HepG2 (cell line): Measurements from ENCODE around the gene UQCR10. TPM values are rescaled to one million over a fixed set of nuclear protein-coding genes. Genes with fewer than 3 reads are reported as not detected.

Experiments used
- ATAC-seq: fragments of 200-7000 bp; cut with Tn5 transposase; 3 replicates; pipeline ENCODE4 v1.9.1; 2020; ENCODE audit warnings: mild to moderate bottlenecking, moderate library complexity
- BruUV-seq: library from RNA; stranded (reverse); fragments of 400-500 nt; replicated peaks from 2 replicates; lab custom pipeline; 2021; lab: Mats Ljungman, UMichigan
- CTCF ChIA-PET: fragments of 300-600 bp; formaldehyde crosslinking; extraction: SDS; loops from one replicate; lab custom pipeline; 2021; ENCODE audit warnings: low total read pairs, inconsistent platforms, low intra/inter-chr PET ratio; lab: Yijun Ruan, JAX
- POLR2A ChIA-PET: fragments of 350-600 bp; sonication (Branson Sonifier 250); formaldehyde crosslinking; loops from one replicate; lab custom pipeline; 2020; ENCODE audit warnings: antibody characterized with exemption, inconsistent platforms; lab: Yijun Ruan, JAX
- DNase-seq: peaks from one replicate; pipeline ENCODE4 v3.0.0-alpha.2; 2015; ENCODE audit warnings: low spot score
- FAIRE-seq: peaks from 3 replicates; lab custom pipeline; 2011; peaks lifted over from hg19 to GRCh38; lab: Jason Lieb, UNC
- H2AFZ ChIP-seq: one replicate; pipeline ENCODE4 v1.6.1; 2011; ENCODE audit warnings: low read length, inconsistent platforms
- H3K27ac ChIP-seq: fragments of 300-600 bp; 3 replicates; pipeline ENCODE4 v1.8.0; 2011; ENCODE audit warnings: mixed run types, mild to moderate bottlenecking, mixed read lengths, low read length, inconsistent platforms; ENCODE audit not compliant: insufficient read depth; ENCODE audit errors: extremely low read length
- H3K27me3 ChIP-seq, 2 experiments: fragments of 200-600 bp in 1 of 2; 2 replicates in 1 of 2; 3 replicates in 1 of 2; pipeline versions ENCODE4 v1.6.0 to v1.8.0; 2011; ENCODE audit warnings: low read length in 2 of 2, mild to moderate bottlenecking in 2 of 2, moderate library complexity in 2 of 2, inconsistent platforms in 1 of 2; ENCODE audit not compliant: insufficient read depth in 2 of 2, control insufficient read depth in 1 of 2
- H3K36me3 ChIP-seq, 2 experiments: fragments of 200-600 bp in 1 of 2; replicated peaks in 1 of 2; 2 replicates in 1 of 2; 3 replicates in 1 of 2; pipeline versions ENCODE4 v1.5.1 to v1.8.0; 2011; ENCODE audit warnings: low read length in 2 of 2, inconsistent platforms in 1 of 2; ENCODE audit not compliant: insufficient read depth in 2 of 2, control insufficient read depth in 1 of 2
- H3K4me1 ChIP-seq: 2 replicates; pipeline ENCODE4 v1.5.1; 2012; ENCODE audit warnings: low read length, inconsistent platforms; ENCODE audit not compliant: insufficient read depth
- H3K4me2 ChIP-seq: 2 replicates; pipeline ENCODE4 v1.6.0; 2011; ENCODE audit warnings: low read depth, low read length, inconsistent platforms
- H3K4me3 ChIP-seq, 3 experiments: fragments of 200-600 bp in 1 of 3; sonication (generic), shearing (Covaris generic) in 1 of 3; replicated peaks in 1 of 3; 2 replicates each; pipeline ENCODE4 v1.5.1; 2011 to 2016; ENCODE audit warnings: low read length in 3 of 3, inconsistent platforms in 2 of 3, low read depth in 2 of 3, mild to moderate bottlenecking in 2 of 3, control low read depth in 1 of 3, mixed read lengths in 1 of 3; ENCODE audit not compliant: insufficient read depth in 1 of 3
- H3K79me2 ChIP-seq: one replicate; pipeline ENCODE4 v1.6.1; 2011; ENCODE audit warnings: low read length, inconsistent platforms; ENCODE audit not compliant: insufficient read depth
- H3K9ac ChIP-seq: 2 replicates; pipeline ENCODE4 v1.6.0; 2011; ENCODE audit warnings: mild to moderate bottlenecking, low read depth, low read length, inconsistent platforms; ENCODE audit not compliant: insufficient read depth
- H3K9me3 ChIP-seq: 2 replicates; pipeline ENCODE4 v1.5.1; 2012; ENCODE audit warnings: mild to moderate bottlenecking, low read length
- H4K20me1 ChIP-seq: 2 replicates; pipeline ENCODE4 v1.6.0; 2011; ENCODE audit warnings: inconsistent platforms, mild to moderate bottlenecking, low read length, moderate library complexity; ENCODE audit not compliant: insufficient read depth
- ARHGAP35 ChIP-seq: sonication (generic); formaldehyde crosslinking; IDR thresholded peaks from 2 replicates; pipeline ENCODE4 v1.9.0; 2022; ENCODE audit warnings: mild to moderate bottlenecking, inconsistent platforms, moderate library complexity, missing genetic modification reagents, borderline replicate concordance
- BHLHE40 ChIP-seq: IDR thresholded peaks from 2 replicates; pipeline ENCODE4 v1.6.1; 2011; ENCODE audit warnings: low read length, improper control_type of control experiment
- CCAR2 ChIP-seq: fragments of 200-400 bp; formaldehyde crosslinking; optimal IDR thresholded peaks from 2 replicates; pipeline ENCODE3; 2018; ENCODE audit warnings: low read depth, mild to moderate bottlenecking, low read length, moderate library complexity
- CENPX ChIP-seq: sonication (generic); formaldehyde crosslinking; IDR thresholded peaks from 2 replicates; pipeline ENCODE4 v1.9.0; 2021; ENCODE audit warnings: mild to moderate bottlenecking, missing genetic modification reagents, moderate library complexity
- ELF4 ChIP-seq: sonication (generic); formaldehyde crosslinking; IDR thresholded peaks from 2 replicates; pipeline ENCODE4 v1.5.0; 2020; ENCODE audit warnings: missing genetic modification reagents, mild to moderate bottlenecking, moderate library complexity, borderline replicate concordance
- HNF4G ChIP-seq, 2 experiments: sonication (generic) in 1 of 2; formaldehyde crosslinking in 1 of 2; IDR thresholded peaks; 2 replicates each; pipeline versions ENCODE4 v1.4.0 to v1.6.1; 2011 to 2020; ENCODE audit warnings: borderline replicate concordance in 2 of 2, low read depth in 2 of 2, mild to moderate bottlenecking in 2 of 2, low read length in 1 of 2, missing genetic modification reagents in 1 of 2, moderate library complexity in 1 of 2
- LCORL ChIP-seq, 2 experiments: fragments of 450-650 bp in 1 of 2; sonication (generic) in 1 of 2; formaldehyde crosslinking in 1 of 2; IDR thresholded peaks; 2 replicates each; pipeline versions ENCODE4 v1.5.0 to v1.6.1; 2017 to 2020; ENCODE audit warnings: antibody characterized with exemption in 1 of 2, missing genetic modification reagents in 1 of 2
- MAFG ChIP-seq: sonication (generic); formaldehyde crosslinking; IDR thresholded peaks from 2 replicates; pipeline ENCODE4 v1.5.1; 2020; ENCODE audit warnings: mild to moderate bottlenecking, missing genetic modification reagents
- MEF2D ChIP-seq: sonication (generic); formaldehyde crosslinking; IDR thresholded peaks from 2 replicates; pipeline ENCODE4 v1.5.1; 2020; ENCODE audit warnings: mild to moderate bottlenecking, missing genetic modification reagents
- NFKBIZ ChIP-seq: IDR thresholded peaks from 2 replicates; pipeline ENCODE4 v1.6.1; 2018; ENCODE audit warnings: missing genetic modification reagents, missing compliant biosample characterization
- ZMYM2 ChIP-seq: sonication (generic); formaldehyde crosslinking; IDR thresholded peaks from 2 replicates; pipeline ENCODE4 v1.8.0; 2022; ENCODE audit warnings: mild to moderate bottlenecking, missing genetic modification reagents
- ZMYM3 ChIP-seq: sonication (generic); formaldehyde crosslinking; IDR thresholded peaks from 2 replicates; pipeline ENCODE4 v1.5.1; 2020; ENCODE audit warnings: mild to moderate bottlenecking, missing genetic modification reagents
- ZNF546 ChIP-seq: sonication (generic); formaldehyde crosslinking; conservative IDR thresholded peaks from 2 replicates; pipeline ENCODE4 v1.8.1; 2023; ENCODE audit warnings: mild to moderate bottlenecking, missing genetic modification reagents
- ZNF607 ChIP-seq: sonication (generic); formaldehyde crosslinking; IDR thresholded peaks from 2 replicates; pipeline ENCODE4 v1.5.1; 2020; ENCODE audit warnings: missing genetic modification reagents, mild to moderate bottlenecking, borderline replicate concordance
- WGBS: methylation state at CpG from one replicate; pipeline ENCODE4 v1.1.6; 2017; ENCODE audit warnings: low lambda C conversion rate; 5-methylcytosine and 5-hydroxymethylcytosine counted together
- in situ Hi-C: cut with HindIII; loops from 2 replicates; pipeline ENCODE4 v1.10.0; 2017; ENCODE audit warnings: low pct_unique_long_range_greater_than_20kb; ENCODE audit not compliant: extremely low pct_ligation_motif_present
- intact Hi-C: fragments of 100-400 bp; cut with micrococcal nuclease; formaldehyde crosslinking; loops from one replicate; pipeline ENCODE4 v1.10.0; 2022; ENCODE audit not compliant: unreplicated experiment
- polyA plus RNA-seq, 8 experiments: library from polyadenylated mRNA; depleted of rRNA in 3 of 8; stranded (reverse) in 7 of 8; unstranded in 1 of 8; fragments of >200 nt; fragmentation: Illumina TruSeq in 4 of 8; extraction: Trizol in 4 of 8; gene quantifications; 2 replicates each; pipeline versions ENCODE4 v1.2.1 to v1.2.3, GENCODE V29; 2011 to 2016; ENCODE audit warnings: low read depth in 4 of 8, missing spikeins in 1 of 8, mixed read lengths in 1 of 8; ENCODE audit not compliant: insufficient read depth in 1 of 8
- total RNA-seq, 5 experiments: library from RNA; depleted of rRNA; stranded (reverse); fragments of >200 nt; fragmentation: Illumina TruSeq; extraction: Trizol; gene quantifications; 2 replicates each; pipeline ENCODE4 v1.2.3, GENCODE V29; 2016; ENCODE audit warnings: low read depth in 1 of 5
- TF ChIP-seq, protein P1 (sequence below): sonication (generic); formaldehyde crosslinking; conservative IDR thresholded peaks from 2 replicates; pipeline ENCODE4 v1.8.0; 2022; ENCODE audit warnings: missing genetic modification reagents
- TF ChIP-seq, protein P2 (sequence below): sonication (generic); formaldehyde crosslinking; IDR thresholded peaks from 2 replicates; pipeline ENCODE4 v1.5.1; 2020; ENCODE audit warnings: missing genetic modification reagents, mild to moderate bottlenecking, borderline replicate concordance
- TF ChIP-seq, protein P3 (sequence below): sonication (generic); formaldehyde crosslinking; conservative IDR thresholded peaks from 2 replicates; pipeline ENCODE4 v1.4.0; 2020; ENCODE audit warnings: missing genetic modification reagents
- TF ChIP-seq, protein P4 (sequence below): IDR thresholded peaks from 2 replicates; pipeline ENCODE4 v1.6.1; 2012; ENCODE audit warnings: inconsistent platforms

The UQCR10 gene
- total and polyA plus RNA-seq, 2 of the 13 experiments (the other 11 are each of a cell fraction or from before 2014, with no cell fraction given), result 225 to 232 TPM

DNA sequence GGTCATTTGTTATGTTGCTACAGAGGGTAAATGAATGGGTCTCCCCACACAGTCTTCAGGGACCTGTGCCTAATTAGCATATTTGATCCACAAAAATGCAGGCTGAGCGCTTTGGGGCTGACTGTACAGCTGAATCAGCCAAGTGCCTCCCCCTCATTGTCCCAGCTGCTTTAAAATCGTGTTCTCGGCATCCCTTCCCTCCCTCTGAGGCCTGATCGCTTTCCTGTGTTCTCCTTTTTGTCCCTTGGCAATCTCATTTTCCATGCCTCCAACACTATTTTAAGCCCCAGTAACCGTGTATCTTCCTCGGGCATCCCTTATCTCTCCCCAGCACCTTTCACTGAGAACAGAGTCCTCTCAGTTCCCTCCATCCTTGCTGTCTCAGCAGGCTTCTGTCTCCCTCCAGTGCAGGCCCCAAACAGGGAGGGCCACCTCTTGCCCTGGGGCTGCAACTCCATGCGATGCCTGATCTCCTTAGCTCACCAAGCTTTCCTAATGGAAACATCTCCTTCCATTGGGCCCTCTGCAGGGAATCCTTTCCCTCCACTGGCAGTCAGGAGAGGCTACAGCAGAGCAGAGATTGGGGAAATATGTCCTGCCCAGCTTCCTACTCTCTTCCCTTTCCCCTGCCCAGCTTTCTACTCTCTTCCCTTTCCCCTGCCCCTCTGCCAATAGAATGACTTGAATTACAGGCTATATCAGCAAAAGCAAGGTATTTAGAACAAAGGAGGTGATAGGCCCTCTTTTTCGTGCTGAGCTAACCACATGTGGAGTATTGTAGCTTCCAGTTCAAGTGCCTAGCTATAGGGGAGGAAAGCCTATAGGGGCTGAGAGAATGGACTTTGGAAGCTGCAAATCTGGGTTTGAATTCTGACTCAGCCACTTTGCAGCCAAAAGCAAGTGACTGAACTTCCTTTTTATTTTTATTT, 13.8 kb downstream of the UQCR10 start:
- ChIA-PET POLR2A (interaction anchor here (1.2 to 2.6 kb wide), 4 partner anchors 11 to 102 kb away, joined by 5 to 31 read pairs (median 17); partner anchors contain the start of genes MTMR3, UQCR10 and ZMAT5), CTCF (no interaction called here)
- peak overlapping the region; percentile 70 for H3K4me2 ChIP-seq
- intact Hi-C loops (no loop called here), in situ Hi-C loops (no loop called here)
- no peaks in the 10 kb centered on the region for H3K9me3 ChIP-seq
- H3K79me2 ChIP-seq, result no peaks in the 10 kb centered on the region
- ATAC-seq, result peak; percentile 48
- peak overlapping the region in 2 of 3 experiments; percentile 27 to 48; a peak in 3 of 6 replicates for H3K4me3 ChIP-seq
- H4K20me1 ChIP-seq, result no peaks in the 10 kb centered on the region
- 17% methylated on average over 7 of the region's 8 CpGs for WGBS
- H3K4me1 ChIP-seq, result peaks cover 83% of the 10 kb centered on the region
- H3K36me3 ChIP-seq, result no peaks in the 10 kb centered on the region
- no peaks in the 10 kb centered on the region for H3K27me3 ChIP-seq
- peak overlapping the region; percentile 29; the same call in 1 of the 2 replicates for H3K9ac ChIP-seq
- FAIRE-seq, result no peak
- peak overlapping the region; percentile 61 for H2AFZ ChIP-seq
- peak; percentile 56 for DNase-seq
- BruUV-seq, result no TSS peak
- H3K27ac ChIP-seq, result no peak overlapping the region
- TF ChIP-seq LCORL (IDR thresholded peaks at IDR 0.05) (no peak), LCORL (CRISPR knock-in tag; IDR thresholded peaks at IDR 0.05) (peak; percentile 15; the same call in 1 of the 2 replicates), BHLHE40 (no peak), MEF2D (CRISPR knock-in tag) (peak; percentile 38; the same call in 1 of the 2 replicates), MAFG (CRISPR knock-in tag) (no peak), HNF4G (IDR thresholded peaks at IDR 0.05; ENCODE audit: borderline replicate concordance, low read depth, low read length) (0 out of 2 replicates have a peak, but pooled peaks have one; percentile 14), HNF4G (CRISPR knock-in tag; IDR thresholded peaks at IDR 0.05; ENCODE audit: borderline replicate concordance, low read depth) (no peak), CENPX (CRISPR knock-in tag) (no peak), ELF4 (CRISPR knock-in tag) (no peak), CCAR2 (no peak), ZNF546 (CRISPR knock-in tag) (no peak), ZMYM2 (CRISPR knock-in tag) (no peak), ZMYM3 (no peak; the same call in 1 of the 2 replicates), ZNF607 (CRISPR knock-in tag) (no peak), ARHGAP35 (CRISPR knock-in tag) (no peak), NFKBIZ (no peak)
- TF ChIP-seq, protein P1, sequence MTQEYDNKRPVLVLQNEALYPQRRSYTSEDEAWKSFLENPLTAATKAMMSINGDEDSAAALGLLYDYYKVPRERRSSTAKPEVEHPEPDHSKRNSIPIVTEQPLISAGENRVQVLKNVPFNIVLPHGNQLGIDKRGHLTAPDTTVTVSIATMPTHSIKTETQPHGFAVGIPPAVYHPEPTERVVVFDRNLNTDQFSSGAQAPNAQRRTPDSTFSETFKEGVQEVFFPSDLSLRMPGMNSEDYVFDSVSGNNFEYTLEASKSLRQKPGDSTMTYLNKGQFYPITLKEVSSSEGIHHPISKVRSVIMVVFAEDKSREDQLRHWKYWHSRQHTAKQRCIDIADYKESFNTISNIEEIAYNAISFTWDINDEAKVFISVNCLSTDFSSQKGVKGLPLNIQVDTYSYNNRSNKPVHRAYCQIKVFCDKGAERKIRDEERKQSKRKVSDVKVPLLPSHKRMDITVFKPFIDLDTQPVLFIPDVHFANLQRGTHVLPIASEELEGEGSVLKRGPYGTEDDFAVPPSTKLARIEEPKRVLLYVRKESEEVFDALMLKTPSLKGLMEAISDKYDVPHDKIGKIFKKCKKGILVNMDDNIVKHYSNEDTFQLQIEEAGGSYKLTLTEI (CRISPR knock-in tag), result no peak
- TF ChIP-seq, protein P2, sequence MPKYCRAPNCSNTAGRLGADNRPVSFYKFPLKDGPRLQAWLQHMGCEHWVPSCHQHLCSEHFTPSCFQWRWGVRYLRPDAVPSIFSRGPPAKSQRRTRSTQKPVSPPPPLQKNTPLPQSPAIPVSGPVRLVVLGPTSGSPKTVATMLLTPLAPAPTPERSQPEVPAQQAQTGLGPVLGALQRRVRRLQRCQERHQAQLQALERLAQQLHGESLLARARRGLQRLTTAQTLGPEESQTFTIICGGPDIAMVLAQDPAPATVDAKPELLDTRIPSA, result no peak
- TF ChIP-seq, protein P3, sequence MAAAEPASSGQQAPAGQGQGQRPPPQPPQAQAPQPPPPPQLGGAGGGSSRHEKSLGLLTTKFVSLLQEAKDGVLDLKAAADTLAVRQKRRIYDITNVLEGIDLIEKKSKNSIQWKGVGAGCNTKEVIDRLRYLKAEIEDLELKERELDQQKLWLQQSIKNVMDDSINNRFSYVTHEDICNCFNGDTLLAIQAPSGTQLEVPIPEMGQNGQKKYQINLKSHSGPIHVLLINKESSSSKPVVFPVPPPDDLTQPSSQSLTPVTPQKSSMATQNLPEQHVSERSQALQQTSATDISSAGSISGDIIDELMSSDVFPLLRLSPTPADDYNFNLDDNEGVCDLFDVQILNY (CRISPR knock-in tag), result no peak
- TF ChIP-seq, protein P4, sequence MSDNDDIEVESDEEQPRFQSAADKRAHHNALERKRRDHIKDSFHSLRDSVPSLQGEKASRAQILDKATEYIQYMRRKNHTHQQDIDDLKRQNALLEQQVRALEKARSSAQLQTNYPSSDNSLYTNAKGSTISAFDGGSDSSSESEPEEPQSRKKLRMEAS, result 0 out of 2 replicates have a peak, but pooled peaks have one; percentile 26
